Measurements from ENCODE around the gene PADI4.

PADI4 gene

DNA sequence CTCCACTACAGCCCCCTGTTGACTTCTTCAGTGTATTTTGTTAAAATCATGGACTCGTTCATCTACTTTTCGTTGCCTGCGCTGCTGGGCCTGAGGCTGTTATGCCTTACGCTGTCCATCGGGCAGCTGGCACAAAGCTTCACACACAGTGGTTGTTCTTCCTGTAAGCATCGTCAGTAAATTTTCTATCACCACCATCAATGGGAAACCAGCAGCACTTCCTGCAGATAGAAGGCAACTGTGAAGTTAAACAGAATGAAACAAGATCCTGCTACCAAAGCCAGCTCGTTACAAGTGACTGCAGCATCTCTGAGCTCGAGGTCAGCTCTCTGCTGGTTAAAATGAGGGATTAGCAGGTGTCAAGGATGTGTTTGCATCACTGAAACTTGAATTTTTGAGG is 42.1 kb downstream of the PADI4 start:
- CTCF ChIA-PET: interaction anchor here (0.6 to 1.0 kb wide), 2 partner anchors 13 to 21 kb away, joined by 3 read pairs; no protein-coding TSS in a partner anchor
- POLR2A ChIA-PET (ENCODE audit: low non-redundant PET): no interaction called here
- TF ChIP-seq, protein P1, sequence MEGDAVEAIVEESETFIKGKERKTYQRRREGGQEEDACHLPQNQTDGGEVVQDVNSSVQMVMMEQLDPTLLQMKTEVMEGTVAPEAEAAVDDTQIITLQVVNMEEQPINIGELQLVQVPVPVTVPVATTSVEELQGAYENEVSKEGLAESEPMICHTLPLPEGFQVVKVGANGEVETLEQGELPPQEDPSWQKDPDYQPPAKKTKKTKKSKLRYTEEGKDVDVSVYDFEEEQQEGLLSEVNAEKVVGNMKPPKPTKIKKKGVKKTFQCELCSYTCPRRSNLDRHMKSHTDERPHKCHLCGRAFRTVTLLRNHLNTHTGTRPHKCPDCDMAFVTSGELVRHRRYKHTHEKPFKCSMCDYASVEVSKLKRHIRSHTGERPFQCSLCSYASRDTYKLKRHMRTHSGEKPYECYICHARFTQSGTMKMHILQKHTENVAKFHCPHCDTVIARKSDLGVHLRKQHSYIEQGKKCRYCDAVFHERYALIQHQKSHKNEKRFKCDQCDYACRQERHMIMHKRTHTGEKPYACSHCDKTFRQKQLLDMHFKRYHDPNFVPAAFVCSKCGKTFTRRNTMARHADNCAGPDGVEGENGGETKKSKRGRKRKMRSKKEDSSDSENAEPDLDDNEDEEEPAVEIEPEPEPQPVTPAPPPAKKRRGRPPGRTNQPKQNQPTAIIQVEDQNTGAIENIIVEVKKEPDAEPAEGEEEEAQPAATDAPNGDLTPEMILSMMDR (conservative IDR thresholded peaks at IDR 0.05; ENCODE audit: low read depth): no peak
- no peak overlapping the region for H3K27ac ChIP-seq
- no peak for DNase-seq (ENCODE audit: low spot score)

DNA sequence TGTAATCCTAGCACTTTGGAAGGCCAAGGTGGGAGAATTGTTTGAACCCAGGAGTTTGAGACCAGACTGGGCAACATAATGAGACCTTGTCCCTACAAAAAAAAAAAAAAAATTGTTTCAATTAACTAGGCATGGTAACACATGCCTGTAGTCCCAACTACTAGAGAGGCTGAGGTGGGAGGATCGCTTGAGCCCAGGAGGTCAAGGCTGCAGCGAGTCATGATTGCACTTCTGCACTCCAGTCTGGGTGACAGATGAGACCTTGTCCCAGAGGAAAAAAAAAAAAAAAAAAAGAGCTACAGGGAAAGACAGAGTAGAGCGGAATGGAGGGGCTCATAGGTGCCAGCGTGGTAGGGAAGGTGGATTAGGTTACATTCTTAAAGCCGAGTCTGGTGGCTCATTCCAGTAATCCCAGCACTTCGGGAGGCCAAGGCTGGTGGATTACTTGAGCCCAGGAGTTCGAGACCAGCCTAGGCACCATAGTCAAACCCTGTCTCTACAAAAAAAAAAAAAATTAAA is 43.0 kb downstream of the PADI4 start:
- DNase-seq (ENCODE audit: low spot score): no peak
- ChIA-PET POLR2A (ENCODE audit: low non-redundant PET) (no interaction called here), CTCF (interaction anchor here (1.0 kb wide), 1 partner anchor 20 kb away, joined by 3 read pairs; no protein-coding TSS in a partner anchor)
- TF ChIP-seq, protein P1 (conservative IDR thresholded peaks at IDR 0.05; ENCODE audit: low read depth): no peak
- no peak overlapping the region for H3K27ac ChIP-seq

DNA sequence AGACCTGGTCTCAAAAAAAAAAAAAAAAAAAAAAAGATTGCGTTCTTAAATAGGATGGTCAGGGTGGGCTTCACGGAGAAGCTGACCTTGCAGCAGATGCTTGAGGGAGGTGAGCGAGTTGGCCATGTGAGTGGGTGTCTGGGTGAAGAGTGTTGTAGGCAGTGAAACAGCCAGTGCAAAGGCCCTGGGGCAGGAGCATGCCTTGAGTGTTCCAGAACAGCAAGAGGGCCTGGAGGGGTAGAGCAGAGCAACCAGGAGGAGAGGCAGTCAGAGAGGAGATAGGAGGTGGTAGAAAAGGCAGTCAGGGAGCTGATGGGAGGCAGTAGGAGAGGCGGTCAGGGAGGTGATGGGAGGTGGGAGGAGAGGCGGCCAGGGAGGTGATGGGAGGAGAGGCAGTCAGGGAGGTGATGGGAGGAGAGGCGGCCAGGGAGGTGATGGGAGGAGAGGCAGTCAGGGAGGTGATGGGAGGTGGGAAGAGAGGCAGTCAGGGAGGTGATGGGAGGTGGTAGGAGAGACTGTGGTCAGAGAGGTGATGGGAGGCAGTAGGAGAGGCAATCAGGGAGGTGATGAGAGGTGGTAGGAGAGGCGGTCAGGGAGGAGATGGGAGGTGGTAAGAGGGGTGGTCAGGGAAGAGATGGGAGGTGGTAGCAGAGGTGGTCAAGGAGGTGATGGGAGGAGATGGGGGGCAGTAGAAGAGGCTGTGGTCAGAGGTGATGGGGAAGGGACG is 43.8 kb downstream of the PADI4 start:
- POLR2A ChIA-PET (ENCODE audit: low non-redundant PET): no interaction called here
- no peak for DNase-seq (ENCODE audit: low spot score)
- TF ChIP-seq, protein P1 (conservative IDR thresholded peaks at IDR 0.05; ENCODE audit: low read depth): no peak
- no peak overlapping the region for H3K27ac ChIP-seq
- CTCF ChIA-PET: no interaction called here

DNA sequence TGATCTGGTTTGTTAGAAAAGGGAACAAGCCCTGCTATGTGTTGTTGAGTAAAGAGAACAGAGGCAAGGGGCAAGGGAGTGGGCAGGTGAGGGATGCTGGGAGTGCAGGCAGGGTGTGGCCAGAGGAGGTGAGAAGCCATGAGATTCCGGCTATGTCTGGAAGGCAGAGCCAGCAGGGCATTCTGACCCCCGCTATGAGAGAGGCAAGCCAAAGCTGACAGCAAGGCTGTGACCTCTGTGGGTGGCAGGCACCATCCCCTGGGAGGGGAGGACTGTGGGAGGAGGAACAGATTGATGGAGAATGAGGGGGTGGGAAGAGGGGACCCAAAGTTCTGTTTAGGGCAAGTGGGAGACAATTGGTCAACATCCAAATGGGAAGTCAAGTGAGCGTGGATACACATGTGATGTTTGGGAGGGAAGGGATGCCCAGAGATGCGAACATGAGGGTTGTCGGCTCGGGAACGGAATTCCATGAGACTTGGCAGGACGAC is 44.5 kb downstream of the PADI4 start:
- no peak for DNase-seq (ENCODE audit: low spot score)
- no peak overlapping the region for H3K27ac ChIP-seq
- TF ChIP-seq, protein P1 (conservative IDR thresholded peaks at IDR 0.05; ENCODE audit: low read depth): no peak
- ChIA-PET POLR2A (ENCODE audit: low non-redundant PET) (no interaction called here), CTCF (no interaction called here)

DNA sequence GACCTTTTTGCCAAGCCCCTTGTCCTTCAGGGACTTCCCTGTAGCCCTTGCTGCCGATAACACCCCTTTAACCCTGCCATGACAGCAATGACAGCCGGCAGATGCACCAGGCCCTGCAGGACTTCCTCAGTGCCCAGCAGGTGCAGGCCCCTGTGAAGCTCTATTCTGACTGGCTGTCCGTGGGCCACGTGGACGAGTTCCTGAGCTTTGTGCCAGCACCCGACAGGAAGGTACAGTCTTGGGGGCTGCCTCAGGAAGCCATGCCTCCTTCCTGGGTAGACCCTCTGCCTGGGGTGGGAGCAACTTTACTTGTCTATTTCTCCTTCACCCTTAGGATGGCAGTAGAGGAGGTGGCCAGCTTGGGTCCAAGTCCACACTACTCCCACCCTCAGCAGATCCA is 47.9 kb downstream of the PADI4 start:
- CTCF ChIA-PET: no interaction called here
- TF ChIP-seq, protein P1 (conservative IDR thresholded peaks at IDR 0.05; ENCODE audit: low read depth): no peak
- H3K27ac ChIP-seq: no peak overlapping the region
- POLR2A ChIA-PET (ENCODE audit: low non-redundant PET): no interaction called here
- no peak for DNase-seq (ENCODE audit: low spot score)

DNA sequence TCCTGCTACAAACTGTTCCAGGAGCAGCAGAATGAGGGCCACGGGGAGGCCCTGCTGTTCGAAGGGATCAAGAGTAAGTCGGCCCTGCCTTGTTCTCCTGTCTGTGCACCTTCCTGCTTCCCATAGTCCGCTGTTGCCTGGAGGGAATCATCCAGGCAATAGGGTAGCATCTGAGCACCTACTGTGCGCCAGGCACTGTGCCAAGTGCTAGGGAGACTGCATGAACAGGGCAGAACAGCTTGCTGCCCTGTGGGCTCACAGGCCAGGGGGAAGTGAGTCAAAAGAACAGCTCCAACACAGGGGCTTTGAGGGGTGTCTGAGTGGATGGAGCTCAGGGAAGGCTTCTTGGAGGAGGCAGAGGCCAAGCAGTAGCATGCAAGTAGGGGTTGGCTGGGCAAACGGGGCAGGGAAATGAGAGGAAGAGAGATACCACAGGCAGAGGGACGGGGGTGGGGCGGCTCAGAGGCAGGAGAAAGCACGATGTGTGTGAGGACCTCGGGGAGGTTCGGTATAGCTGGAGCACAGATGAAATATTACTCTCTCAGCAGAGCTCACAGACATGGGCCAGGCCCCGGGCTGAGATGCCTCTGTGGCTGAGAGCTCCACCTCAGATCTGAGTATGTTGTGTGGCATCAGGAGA is 48.5 kb downstream of the PADI4 start:
- CTCF ChIA-PET: interaction anchor here (0.5 to 1.2 kb wide), 2 partner anchors 49 to 548 kb away, joined by 3 read pairs; no protein-coding TSS in a partner anchor
- TF ChIP-seq, protein P1 (conservative IDR thresholded peaks at IDR 0.05; ENCODE audit: low read depth): no peak
- POLR2A ChIA-PET (ENCODE audit: low non-redundant PET): no interaction called here
- H3K27ac ChIP-seq: no peak overlapping the region
- no peak for DNase-seq (ENCODE audit: low spot score)
